PC-9 (cell line): ENCODE measurements around the gene SERHL2. TPM values are rescaled to one million over a fixed set of nuclear protein-coding genes. Genes with fewer than 3 reads are reported as not detected.
"Not testable (repeated sequence)": the region's sequence is repeated elsewhere in the genome, so short reads cannot be mapped to it uniquely, and the experiment has no call there.

Experiments
- BruUV-seq: library from RNA; stranded (reverse); fragments of 400-500 nt; replicated peaks from 2 replicates; lab custom pipeline; 2021; lab: Mats Ljungman, UMichigan
- CTCF ChIA-PET: fragments of 300-600 bp; sonication (Branson Sonifier 250); formaldehyde crosslinking; loops from one replicate; lab custom pipeline; 2022; ENCODE audit warnings: antibody characterized with exemption; lab: Charles Lee
- POLR2A ChIA-PET: fragments of 300-600 bp; sonication (Branson Sonifier 250); formaldehyde crosslinking; loops from one replicate; lab custom pipeline; 2022; ENCODE audit warnings: antibody characterized with exemption; ENCODE audit not compliant: unreplicated experiment; lab: Charles Lee
- DNase-seq, 2 experiments: peaks; one replicate each; pipeline versions ENCODE4 v3.0.0 to v3.0.0-alpha.2; 2015 to 2022; ENCODE audit warnings: mixed read lengths in 1 of 2
- H2AFZ ChIP-seq: fragments of 200-600 bp; sonication (generic); 2 replicates; pipeline ENCODE4 v1.8.1; 2017; ENCODE audit warnings: antibody characterized with exemption
- H3F3A ChIP-seq: fragments of 200-600 bp; sonication (generic); 2 replicates; pipeline ENCODE4 v1.8.1; 2017; ENCODE audit warnings: antibody characterized with exemption, mild to moderate bottlenecking, low read depth; ENCODE audit not compliant: insufficient read depth
- H3K27ac ChIP-seq: fragments of 200-600 bp; sonication (generic); 2 replicates; pipeline ENCODE4 v1.6.1; 2016; ENCODE audit warnings: mixed run types
- H3K27me3 ChIP-seq: fragments of 200-600 bp; sonication (generic); 2 replicates; pipeline ENCODE4 v1.6.1; 2016; ENCODE audit warnings: low read depth, mixed run types; ENCODE audit not compliant: insufficient read depth
- H3K36me3 ChIP-seq: fragments of 200-600 bp; sonication (generic); 2 replicates; pipeline ENCODE4 v1.6.1; 2016; ENCODE audit warnings: low read depth, mixed run types
- H3K4me1 ChIP-seq: fragments of 200-600 bp; sonication (generic); replicated peaks from 2 replicates; pipeline ENCODE4 v1.6.1; 2016; ENCODE audit warnings: mixed run types; ENCODE audit not compliant: insufficient read depth
- H3K4me2 ChIP-seq: fragments of 200-600 bp; sonication (generic); 2 replicates; pipeline ENCODE4 v1.6.1; 2017; ENCODE audit warnings: mixed run types
- H3K4me3 ChIP-seq: fragments of 200-600 bp; sonication (generic); 2 replicates; pipeline ENCODE4 v1.6.1; 2016; ENCODE audit warnings: mixed run types
- H3K79me2 ChIP-seq: fragments of 200-600 bp; sonication (generic); 2 replicates; pipeline ENCODE4 v1.6.1; 2017; ENCODE audit warnings: low read depth, mixed run types
- H3K9me2 ChIP-seq: fragments of 200-600 bp; sonication (generic); 2 replicates; pipeline ENCODE4 v1.8.1; 2017; ENCODE audit warnings: mild to moderate bottlenecking; ENCODE audit not compliant: insufficient read depth
- H3K9me3 ChIP-seq: fragments of 200-600 bp; sonication (generic); 2 replicates; pipeline ENCODE4 v1.8.1; 2016; ENCODE audit warnings: low read depth; ENCODE audit not compliant: insufficient read depth
- H4K20me1 ChIP-seq: fragments of 200-600 bp; sonication (generic); 2 replicates; pipeline ENCODE4 v1.8.1; 2017; ENCODE audit not compliant: insufficient read depth
- CTCF ChIP-seq: fragments of 200-600 bp; sonication (generic); conservative IDR thresholded peaks from 2 replicates; pipeline ENCODE4 v1.6.1; 2017; ENCODE audit warnings: mixed run types, antibody characterized with exemption, mild to moderate bottlenecking, moderate library complexity
- EZH2 ChIP-seq: fragments of 200-600 bp; sonication (generic); IDR thresholded peaks from 2 replicates; pipeline ENCODE4 v1.8.0; 2017; ENCODE audit warnings: antibody characterized with exemption, low read depth
- intact Hi-C: fragments of 100-400 bp; cut with micrococcal nuclease; formaldehyde crosslinking; loops from one replicate; pipeline ENCODE4 v1.10.0; 2022; ENCODE audit not compliant: unreplicated experiment
- total RNA-seq: library from RNA; stranded (reverse); gene quantifications from 2 replicates; pipeline ENCODE4 v1.2.3, GENCODE V29; 2021

Gene SERHL2
- total RNA-seq, 1 experiment from 2014 or later, result 2.4 TPM

GRCh38 chr22:42535082-42535731 is 18.5 kb upstream of the SERHL2 start:
- DNase-seq, result not testable (repeated sequence)

GRCh38 chr22:42536166-42536565 is 17.6 kb upstream of the SERHL2 start:
- ChIA-PET POLR2A (interaction anchor here (0.7 kb wide), 1 partner anchor 25 kb away, joined by 3 read pairs; no protein-coding TSS in a partner anchor), CTCF (no interaction called here)
- Histone ChIP-seq H3K27ac (no peak overlapping the region), H2AFZ (no peak overlapping the region), H3K36me3 (no peaks in the 10 kb centered on the region), H3K79me2 (no peaks in the 10 kb centered on the region), H3K4me1 (peaks cover 35% of the 10 kb centered on the region), H3K4me3 (no peak overlapping the region), H3K9me2 (no peaks in the 10 kb centered on the region), H3K9me3 (no peaks in the 10 kb centered on the region), H3K27me3 (no peaks in the 10 kb centered on the region), H3K4me2 (no peak overlapping the region), H3F3A (peaks cover 17% of the 10 kb centered on the region), H4K20me1 (no peaks in the 10 kb centered on the region)
- no TSS peak for BruUV-seq
- TF ChIP-seq CTCF, result no peak
- no peak for TF ChIP-seq EZH2
- intact Hi-C loops, result no loop called here
- DNase-seq, result no peak

More at GRCh38 chr22:42535082-42535731, 18.5 kb upstream of the SERHL2 start:
- H3K9me3 ChIP-seq, H3K79me2 ChIP-seq, H3K9me2 ChIP-seq, POLR2A ChIA-PET, intact Hi-C loops, H3K27me3 ChIP-seq, H4K20me1 ChIP-seq, H3K4me2 ChIP-seq, H3K27ac ChIP-seq, CTCF ChIA-PET, H3K36me3 ChIP-seq, H2AFZ ChIP-seq, BruUV-seq, H3K4me3 ChIP-seq: not testable (repeated sequence)
- Histone ChIP-seq H3K4me1 (peaks cover 36% of the 10 kb centered on the region), H3F3A (peaks cover 17% of the 10 kb centered on the region)

- POLR2A ChIA-PET, result interaction anchor here (0.7 kb wide), 1 partner anchor 25 kb away, joined by 3 read pairs; no protein-coding TSS in a partner anchor
- CTCF ChIA-PET, H2AFZ ChIP-seq, H3K27me3 ChIP-seq, H3K79me2 ChIP-seq, H3K9me3 ChIP-seq, H3K9me2 ChIP-seq, H3K4me3 ChIP-seq, intact Hi-C loops, H3K36me3 ChIP-seq, H4K20me1 ChIP-seq, DNase-seq, BruUV-seq: not testable (repeated sequence)
- Histone ChIP-seq H3K4me2 (peak overlapping the region; percentile 68; the same call in 1 of the 2 replicates), H3F3A (peaks cover 17% of the 10 kb centered on the region), H3K27ac (peak overlapping the region; percentile 52), H3K4me1 (peaks cover 35% of the 10 kb centered on the region)
These were observed 17.1 kb upstream of the SERHL2 start for GRCh38 chr22:42536634-42537033.

GRCh38 chr22:42537199-42537831 is 16.4 kb upstream of the SERHL2 start:
- H3K27me3 ChIP-seq, H3K79me2 ChIP-seq, H3K9me3 ChIP-seq, H4K20me1 ChIP-seq, BruUV-seq, H3K9me2 ChIP-seq, POLR2A ChIA-PET, H3K4me3 ChIP-seq, intact Hi-C loops, H3K36me3 ChIP-seq: not testable (repeated sequence)
- peaks cover 17% of the 10 kb centered on the region for H3F3A ChIP-seq
- peak overlapping the region; percentile 68 for H3K4me2 ChIP-seq
- H3K4me1 ChIP-seq, result peaks cover 35% of the 10 kb centered on the region
- H2AFZ ChIP-seq, result peak overlapping the region; percentile 51; the same call in 1 of the 2 replicates
- DNase-seq, result peak in 1 of 2 experiments; percentile 23
- CTCF ChIA-PET, result interaction anchor here (0.6 kb wide), 1 partner anchor 16 kb away, joined by 8 read pairs; no protein-coding TSS in a partner anchor
- peak overlapping the region; percentile 52 for H3K27ac ChIP-seq

GRCh38 chr22:42539236-42539771 is 14.5 kb upstream of the SERHL2 start:
- CTCF ChIA-PET, result interaction anchor here (0.7 kb wide), 1 partner anchor 371 kb away, joined by 16 read pairs; no protein-coding TSS in a partner anchor
- intact Hi-C loops, H3K4me3 ChIP-seq, H3K9me3 ChIP-seq, H3K9me2 ChIP-seq, H4K20me1 ChIP-seq, POLR2A ChIA-PET, H2AFZ ChIP-seq, DNase-seq, H3K36me3 ChIP-seq, H3K27me3 ChIP-seq, H3K79me2 ChIP-seq, BruUV-seq: not testable (repeated sequence)
- Histone ChIP-seq H3K4me2 (peak overlapping the region; percentile 51; the same call in 1 of the 2 replicates), H3K4me1 (peaks cover 26% of the 10 kb centered on the region), H3K27ac (peak overlapping the region; percentile 2; the same call in 1 of the 2 replicates), H3F3A (peaks cover 17% of the 10 kb centered on the region)
